OCI-LY7 (cell line): ENCODE measurements around the gene PFKFB4. TPM values are rescaled to one million over a fixed set of nuclear protein-coding genes. Genes with fewer than 3 reads are reported as not detected.

Experiments
- BruUV-seq: library from RNA; stranded (reverse); fragments of 400-500 nt; replicated peaks from 2 replicates; lab custom pipeline; 2021; lab: Mats Ljungman, UMichigan
- CTCF ChIA-PET: fragments of 300-600 bp; sonication (Branson Sonifier 250); formaldehyde crosslinking; loops from one replicate; lab custom pipeline; 2022; ENCODE audit warnings: antibody characterized with exemption; ENCODE audit not compliant: unreplicated experiment; lab: Charles Lee
- POLR2A ChIA-PET: fragments of 300-600 bp; sonication (Branson Sonifier 250); formaldehyde crosslinking; loops from one replicate; lab custom pipeline; 2022; ENCODE audit warnings: antibody characterized with exemption; lab: Charles Lee
- DNase-seq: peaks from one replicate; pipeline ENCODE4 v3.0.0-alpha.2; 2015; ENCODE audit warnings: low spot score
- H2AFZ ChIP-seq: fragments of 200-600 bp; sonication (generic), shearing (Covaris generic); 2 replicates; pipeline ENCODE4 v1.6.1; 2014; ENCODE audit warnings: mild to moderate bottlenecking, antibody characterized with exemption, low read length, moderate library complexity
- H3K27ac ChIP-seq: fragments of 200-600 bp; sonication (generic); 2 replicates; pipeline ENCODE4 v1.5.1; 2014; ENCODE audit warnings: mixed run types, low read depth, mild to moderate bottlenecking, moderate library complexity, low read length, inconsistent platforms; ENCODE audit not compliant: poor library complexity, severe bottlenecking
- H3K36me3 ChIP-seq: fragments of 200-600 bp; sonication (generic); 2 replicates; pipeline ENCODE4 v1.6.1; 2014; ENCODE audit warnings: mild to moderate bottlenecking, antibody characterized with exemption, low read length, moderate library complexity, mixed read lengths; ENCODE audit not compliant: insufficient read depth
- H3K4me1 ChIP-seq: fragments of 200-600 bp; sonication (generic); 2 replicates; pipeline ENCODE4 v1.5.1; 2014; ENCODE audit warnings: mild to moderate bottlenecking, low read length; ENCODE audit not compliant: insufficient read depth, poor library complexity, severe bottlenecking
- H3K4me2 ChIP-seq: fragments of 200-600 bp; sonication (generic); 2 replicates; pipeline ENCODE4 v1.6.1; 2014; ENCODE audit warnings: mild to moderate bottlenecking, low read length
- H3K4me3 ChIP-seq: fragments of 200-600 bp; sonication (generic); 2 replicates; pipeline ENCODE4 v1.5.1; 2014; ENCODE audit warnings: mild to moderate bottlenecking, low read depth, low read length; ENCODE audit not compliant: poor library complexity, severe bottlenecking
- H3K79me2 ChIP-seq: fragments of 200-600 bp; sonication (generic); 2 replicates; pipeline ENCODE4 v1.6.1; 2016; ENCODE audit warnings: low read depth, mild to moderate bottlenecking, low read length, moderate library complexity, mixed read lengths; ENCODE audit not compliant: insufficient read depth
- H3K9me2 ChIP-seq: fragments of 200-600 bp; sonication (generic); 2 replicates; pipeline ENCODE4 v1.6.1; 2016; ENCODE audit warnings: mild to moderate bottlenecking, low read length, mixed read lengths; ENCODE audit not compliant: insufficient read depth
- H3K9me3 ChIP-seq: fragments of 200-600 bp; sonication (generic); 2 replicates; pipeline ENCODE4 v1.6.1; 2014; ENCODE audit warnings: mild to moderate bottlenecking, mixed run types, low read length, mixed read lengths
- H4K20me1 ChIP-seq: fragments of 200-600 bp; sonication (generic); 2 replicates; pipeline ENCODE4 v1.6.1; 2014; ENCODE audit warnings: mild to moderate bottlenecking, antibody characterized with exemption, low read length, moderate library complexity, mixed read lengths; ENCODE audit not compliant: insufficient read depth
- EZH2phosphoT487 ChIP-seq: fragments of 200-600 bp; sonication (generic); IDR thresholded peaks from 2 replicates; pipeline ENCODE4 v1.6.1; 2018; ENCODE audit warnings: low read depth, borderline replicate concordance, mild to moderate bottlenecking, mixed run types, antibody characterized with exemption, low read length, moderate library complexity, mixed read lengths
- intact Hi-C: fragments of 100-400 bp; cut with micrococcal nuclease; formaldehyde crosslinking; loops from one replicate; pipeline ENCODE4 v1.10.0; 2022; ENCODE audit not compliant: unreplicated experiment
- total RNA-seq, 2 experiments: library from RNA; depleted of rRNA in 1 of 2; stranded (reverse); fragments of >200 nt in 1 of 2; shearing (Covaris generic) in 1 of 2; gene quantifications; 2 replicates each; pipeline ENCODE4 v1.2.3, GENCODE V29; 2014 to 2022
- TF ChIP-seq, protein P1 (sequence below): fragments of 200-600 bp; sonication (generic); conservative IDR thresholded peaks from 2 replicates; pipeline ENCODE4 v1.5.1; 2014; ENCODE audit warnings: mild to moderate bottlenecking, antibody characterized with exemption, low read length, moderate library complexity, mixed read lengths

Gene PFKFB4
- total RNA-seq, 2 experiments from 2014 or later, result 5.0 to 29.0 TPM

DNA sequence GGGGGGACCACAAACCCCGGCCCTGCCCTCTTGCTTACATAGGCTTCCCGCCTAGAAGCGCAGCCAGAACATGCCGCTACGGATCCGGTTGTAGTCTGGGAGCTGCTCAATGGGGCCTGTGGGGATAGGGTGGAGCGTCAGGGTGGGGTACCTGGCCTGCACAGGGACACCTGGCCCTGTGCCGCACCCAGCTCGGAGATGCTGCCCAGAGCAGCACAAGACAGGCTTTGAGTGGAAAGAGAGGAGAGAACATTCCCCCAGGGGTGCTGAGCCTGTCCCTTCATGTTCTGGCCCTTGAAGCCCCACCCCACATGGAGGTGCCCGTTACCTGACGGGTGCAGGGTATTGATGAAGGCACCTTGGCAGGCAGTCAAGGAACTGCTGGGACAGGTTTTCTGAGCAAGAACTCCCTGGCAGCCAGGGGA, 42.5 kb upstream of the PFKFB4 start:
- Histone ChIP-seq H3K9me2 (no peaks in the 10 kb centered on the region), H2AFZ (no peak overlapping the region), H4K20me1 (no peaks in the 10 kb centered on the region), H3K4me2 (no peak overlapping the region), H3K36me3 (peaks cover 67% of the 10 kb centered on the region), H3K4me1 (no peaks in the 10 kb centered on the region), H3K79me2 (no peaks in the 10 kb centered on the region), H3K27ac (no peak overlapping the region), H3K9me3 (no peaks in the 10 kb centered on the region), H3K4me3 (no peak overlapping the region)
- no peak for DNase-seq
- CTCF ChIA-PET, result no interaction called here
- BruUV-seq, result no TSS peak
- intact Hi-C loops, result no loop called here
- POLR2A ChIA-PET, result interaction anchor here (0.5 kb wide), 1 partner anchor 1754 kb away, joined by 12 read pairs; no protein-coding TSS in a partner anchor
- TF ChIP-seq, protein P1, sequence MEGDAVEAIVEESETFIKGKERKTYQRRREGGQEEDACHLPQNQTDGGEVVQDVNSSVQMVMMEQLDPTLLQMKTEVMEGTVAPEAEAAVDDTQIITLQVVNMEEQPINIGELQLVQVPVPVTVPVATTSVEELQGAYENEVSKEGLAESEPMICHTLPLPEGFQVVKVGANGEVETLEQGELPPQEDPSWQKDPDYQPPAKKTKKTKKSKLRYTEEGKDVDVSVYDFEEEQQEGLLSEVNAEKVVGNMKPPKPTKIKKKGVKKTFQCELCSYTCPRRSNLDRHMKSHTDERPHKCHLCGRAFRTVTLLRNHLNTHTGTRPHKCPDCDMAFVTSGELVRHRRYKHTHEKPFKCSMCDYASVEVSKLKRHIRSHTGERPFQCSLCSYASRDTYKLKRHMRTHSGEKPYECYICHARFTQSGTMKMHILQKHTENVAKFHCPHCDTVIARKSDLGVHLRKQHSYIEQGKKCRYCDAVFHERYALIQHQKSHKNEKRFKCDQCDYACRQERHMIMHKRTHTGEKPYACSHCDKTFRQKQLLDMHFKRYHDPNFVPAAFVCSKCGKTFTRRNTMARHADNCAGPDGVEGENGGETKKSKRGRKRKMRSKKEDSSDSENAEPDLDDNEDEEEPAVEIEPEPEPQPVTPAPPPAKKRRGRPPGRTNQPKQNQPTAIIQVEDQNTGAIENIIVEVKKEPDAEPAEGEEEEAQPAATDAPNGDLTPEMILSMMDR, result no peak
- TF ChIP-seq EZH2phosphoT487, result no peak

DNA sequence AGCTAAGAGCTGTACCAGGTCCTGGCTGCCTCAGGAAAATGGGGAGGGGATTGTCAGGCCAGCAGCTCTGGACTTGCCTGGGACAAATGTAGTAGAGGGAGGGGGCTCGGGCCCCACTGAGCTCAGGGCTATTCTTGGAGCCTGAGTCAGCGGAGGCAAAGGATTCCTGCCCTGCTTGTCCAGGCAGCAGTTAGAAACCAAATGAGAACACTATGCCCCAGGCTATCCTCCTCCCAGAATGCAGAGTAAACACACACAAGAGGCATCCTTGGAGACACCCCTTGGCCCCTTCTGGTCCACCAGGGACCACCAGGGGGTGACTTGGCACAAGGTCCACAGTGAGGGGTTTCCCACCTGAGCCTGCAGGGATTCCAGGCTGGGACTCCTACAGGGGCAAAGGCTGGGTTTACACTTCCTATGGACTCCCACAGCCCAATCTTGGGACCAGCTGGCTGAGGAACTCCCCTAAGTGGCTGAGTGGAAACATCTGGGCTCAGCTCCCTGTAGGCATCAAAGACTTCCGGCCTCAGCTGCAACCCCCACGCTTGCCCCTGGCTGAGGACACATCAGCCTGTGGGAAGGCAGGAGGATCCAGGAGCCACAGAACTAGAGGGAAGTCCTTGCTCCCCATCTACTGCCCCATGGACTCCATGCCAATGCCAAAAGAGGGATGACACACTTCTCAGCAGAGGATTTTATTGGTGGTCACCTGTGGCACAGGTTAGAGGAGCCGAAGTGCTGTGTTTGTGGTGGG, 41.9 kb upstream of the PFKFB4 start:
- Histone ChIP-seq H3K9me3 (no peaks in the 10 kb centered on the region), H2AFZ (no peak overlapping the region), H4K20me1 (no peaks in the 10 kb centered on the region), H3K4me1 (no peaks in the 10 kb centered on the region), H3K4me2 (no peak overlapping the region), H3K79me2 (no peaks in the 10 kb centered on the region), H3K9me2 (no peaks in the 10 kb centered on the region), H3K27ac (no peak overlapping the region), H3K36me3 (peaks cover 61% of the 10 kb centered on the region), H3K4me3 (no peak overlapping the region)
- CTCF ChIA-PET, result no interaction called here
- BruUV-seq, result no TSS peak
- no peak for DNase-seq
- POLR2A ChIA-PET, result no interaction called here
- no peak for TF ChIP-seq EZH2phosphoT487
- TF ChIP-seq, protein P1, result no peak
- intact Hi-C loops, result no loop called here

DNA sequence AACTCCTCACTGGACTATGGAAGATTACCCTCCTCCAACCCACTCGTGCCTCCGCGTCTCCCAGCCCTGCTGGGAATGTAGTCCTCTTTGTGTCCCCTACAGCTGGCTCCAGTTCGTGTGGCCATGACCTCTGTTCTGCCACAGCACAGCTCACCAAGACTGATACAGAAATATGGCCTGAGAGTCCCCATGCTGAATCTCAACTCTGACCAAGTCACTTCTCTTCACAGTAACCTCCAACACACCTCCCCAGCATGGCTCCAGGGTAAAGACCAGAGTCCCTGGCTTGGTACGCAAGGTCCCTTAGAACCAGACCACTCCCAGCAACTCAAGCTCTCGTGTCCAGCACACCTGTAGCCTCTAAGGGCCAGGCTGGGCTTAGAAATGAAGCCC, 40.8 kb upstream of the PFKFB4 start:
- CTCF ChIA-PET, result interaction anchor here (0.5 kb wide), 1 partner anchor 397 kb away, joined by 3 read pairs; no protein-coding TSS in a partner anchor
- Histone ChIP-seq H4K20me1 (no peaks in the 10 kb centered on the region), H3K4me2 (no peak overlapping the region), H3K9me3 (no peaks in the 10 kb centered on the region), H3K36me3 (peaks cover 50% of the 10 kb centered on the region), H3K27ac (no peak overlapping the region), H3K4me3 (no peak overlapping the region), H3K79me2 (no peaks in the 10 kb centered on the region), H2AFZ (no peak overlapping the region), H3K9me2 (no peaks in the 10 kb centered on the region), H3K4me1 (no peaks in the 10 kb centered on the region)
- no peak for DNase-seq
- intact Hi-C loops, result no loop called here
- TF ChIP-seq, protein P1, result no peak
- TF ChIP-seq EZH2phosphoT487, result no peak
- no TSS peak for BruUV-seq
- POLR2A ChIA-PET, result no interaction called here
